Measurements from ENCODE around the gene MGAT4B. TPM values are rescaled to one million over a fixed set of nuclear protein-coding genes. Genes with fewer than 3 reads are reported as not detected.

Gene MGAT4B
- total and polyA plus RNA-seq, 2 of the 4 experiments (the other 2 are of a cell fraction) = 73.7 to 155 TPM

- Histone ChIP-seq H2BK5ac (ENCODE audit: low read depth, low read length, poor library complexity, severe bottlenecking) (no peak overlapping the region), H3K14ac (replicated peaks; ENCODE audit: low read depth, low read length) (no peak overlapping the region), H3K9me1 (ENCODE audit: insufficient read depth, low read length) (no peaks in the 10 kb centered on the region), H2AK5ac (ENCODE audit: low read depth, low read length) (no peak overlapping the region), H3K4me1 (ENCODE audit: control insufficient read depth, insufficient read depth, low read length) (no peaks in the 10 kb centered on the region), H3K9me3 (ENCODE audit: control insufficient read depth, insufficient read depth, low read length) (no peaks in the 10 kb centered on the region), H4K5ac (ENCODE audit: low read depth, low read length) (no peak overlapping the region), H3K56ac (ENCODE audit: extremely low read depth, insufficient read depth, low read length) (no peak overlapping the region), H3K9ac (ENCODE audit: low read depth, low read length) (no peak overlapping the region), H3K36me3 (ENCODE audit: control insufficient read depth, insufficient read depth, low read length) (peaks cover 69% of the 10 kb centered on the region), H3K79me1 (ENCODE audit: low read depth in 1 of 2, low read length in 2 of 2) (peaks cover 11 to 21% of the 10 kb centered on the region in 2 experiments), H4K8ac (ENCODE audit: low read depth in 2 of 2, low read length in 2 of 2) (no peak overlapping the region), H4K20me1 (ENCODE audit: insufficient read depth, low read length) (0 out of 2 replicates have a peak, but pooled peaks cover 3% of the 10 kb centered on the region), H3K4ac (ENCODE audit: low read depth, low read length) (no peak overlapping the region), H3K4me3 (ENCODE audit: insufficient read depth, low read depth, low read length) (no peak overlapping the region), H2BK120ac (ENCODE audit: low read depth, low read length) (no peak overlapping the region), H3K27ac (ENCODE audit: insufficient read depth, low read length) (no peak overlapping the region), H2AFZ (replicated peaks; ENCODE audit: low read length, poor library complexity) (no peak overlapping the region), H3K23ac (ENCODE audit: low read depth, low read length) (no peak overlapping the region), H3K18ac (ENCODE audit: low read depth, low read length) (no peak overlapping the region), H2AK9ac (replicated peaks; ENCODE audit: low read depth, low read length, poor library complexity) (no peak overlapping the region), H2BK15ac (ENCODE audit: low read depth, low read length) (no peak overlapping the region), H3K4me2 (ENCODE audit: low read depth, low read length) (no peak overlapping the region), H2BK20ac (ENCODE audit: low read depth, low read length) (no peak overlapping the region), H4K91ac (ENCODE audit: insufficient read depth, low read depth, low read length) (no peak overlapping the region), H3K27me3 (ENCODE audit: control insufficient read depth, insufficient read depth, low read length) (no peaks in the 10 kb centered on the region)
- BruUV-seq (replicated peaks) = no TSS peak
- no peak for TF ChIP-seq USF2 (IDR thresholded peaks at IDR 0.05; ENCODE audit: low read depth, low read length)
- TF ChIP-seq CTCF (conservative IDR thresholded peaks at IDR 0.05; ENCODE audit: low read depth, low read length) = no peak
- no peak for TF ChIP-seq MXI1 (IDR thresholded peaks at IDR 0.05; ENCODE audit: borderline replicate concordance, low read depth, low read length)
- no peak for TF ChIP-seq ELK1 (IDR thresholded peaks at IDR 0.05; ENCODE audit: borderline replicate concordance, low read depth, low read length)
- TF ChIP-seq RCOR1 (IDR thresholded peaks at IDR 0.05; ENCODE audit: insufficient replicate concordance, low read length) = no peak
- TF ChIP-seq MAZ (IDR thresholded peaks at IDR 0.05; ENCODE audit: borderline replicate concordance, low read depth, low read length) = no peak
- TF ChIP-seq BHLHE40 (IDR thresholded peaks at IDR 0.05; ENCODE audit: low read depth, low read length) = no peak
- TF ChIP-seq RFX5 (IDR thresholded peaks at IDR 0.05; ENCODE audit: low read depth, low read length) = no peak
- CTCF ChIA-PET = interaction anchor here (1.2 kb wide), 1 partner anchor 14 kb away, joined by 3 read pairs; no protein-coding TSS in a partner anchor
- ATAC-seq (ENCODE audit: low read depth) (no peak), DNase-seq (no peak)
- intact Hi-C loops (cut with micrococcal nuclease) = no loop called here
- 93% methylated on average over 3 of the region's 11 CpGs; no CpG with 5 or more reads in 1 of the 2 experiments for WGBS, 2 experiments (ENCODE audit: extremely low coverage in 2 of 2, insufficient read length in 1 of 2)
- dilution Hi-C loops (cut with HindIII; ENCODE audit: low sequenced_read_pairs, unreplicated experiment) = no loop called here
- in situ Hi-C loops (cut with MboI; ENCODE audit: low sequenced_read_pairs) = no loop called here
- POLR2A ChIA-PET (ENCODE audit: unreplicated experiment) = no interaction called here
Measured at GRCh38 chr5:179776411-179776938, 30.2 kb downstream of the MGAT4B start.

All from IMR-90 (cell line).